ENCODE measurements around the gene HIPK2. TPM values are rescaled to one million over a fixed set of nuclear protein-coding genes. Genes with fewer than 3 reads are reported as not detected.

The HIPK2 gene
- total and polyA plus RNA-seq, 2 experiments from 2014 or later = 7.3 to 16.9 TPM

- TF ChIP-seq ZNF462 (CRISPR knock-in tag; IDR thresholded peaks at IDR 0.05) = no peak
These were observed 104.6 kb downstream of the HIPK2 start (continued) for GRCh38 chr7:139673230-139673629.

GRCh38 chr7:139671967-139672366 is 105.8 kb downstream of the HIPK2 start:
- no peak overlapping the region for H3K27ac ChIP-seq (ENCODE audit: low read depth)
- no peaks in the 10 kb centered on the region for H3K36me3 Mint-ChIP-seq (ENCODE audit: low read depth)
- H3K9me3 Mint-ChIP-seq = no peaks in the 10 kb centered on the region
- H2AFZ ChIP-seq = no peak overlapping the region
- H3K4me3 ChIP-seq = no peak overlapping the region
- no peaks in the 10 kb centered on the region for H3K36me3 ChIP-seq (ENCODE audit: insufficient read depth)
- H3K27me3 ChIP-seq (ENCODE audit: insufficient read depth) = no peaks in the 10 kb centered on the region
- H4K20me1 ChIP-seq (replicated peaks; ENCODE audit: insufficient read depth) = no peaks in the 10 kb centered on the region; the same call in 1 of the 2 replicates
- no peaks in the 10 kb centered on the region for H3K4me1 ChIP-seq (ENCODE audit: insufficient read depth)
- H3K4me2 ChIP-seq = no peak overlapping the region
- no peaks in the 10 kb centered on the region for H3K9me2 ChIP-seq (ENCODE audit: insufficient read depth)
- no peaks in the 10 kb centered on the region for H3F3A ChIP-seq (replicated peaks; ENCODE audit: low read depth)
- no peak overlapping the region for H3K27ac Mint-ChIP-seq
- peaks cover 1% of the 10 kb centered on the region for H3K27me3 Mint-ChIP-seq (ENCODE audit: insufficient read depth, low read depth, poor library complexity)
- no peak overlapping the region for H3K4me3 Mint-ChIP-seq
- H3K4me1 Mint-ChIP-seq = peaks cover 28% of the 10 kb centered on the region
- DNase-seq (ENCODE audit: low spot score) (no peak), ATAC-seq (no peak)
- no peaks in the 10 kb centered on the region for H3K79me2 ChIP-seq (replicated peaks; ENCODE audit: insufficient read depth)
- TF ChIP-seq JUNB (IDR thresholded peaks at IDR 0.05; ENCODE audit: unreplicated experiment) (no peak), EZH2 (IDR thresholded peaks at IDR 0.05; ENCODE audit: low read depth, unreplicated experiment) (no peak), ZNF331 (CRISPR knock-in tag; IDR thresholded peaks at IDR 0.05; ENCODE audit: low read depth) (no peak), ETS1 (IDR thresholded peaks at IDR 0.05) (no peak), NANOG (IDR thresholded peaks at IDR 0.05; ENCODE audit: borderline replicate concordance) (no peak), POLR2AphosphoS5 (IDR thresholded peaks at IDR 0.05; ENCODE audit: low read depth) (no peak), ZNF114 (CRISPR knock-in tag; IDR thresholded peaks at IDR 0.05) (no peak), STAT1 (IDR thresholded peaks at IDR 0.05; ENCODE audit: unreplicated experiment) (no peak), EZH2phosphoT487 (IDR thresholded peaks at IDR 0.05; ENCODE audit: unreplicated experiment) (no peak), REST (IDR thresholded peaks at IDR 0.05; ENCODE audit: unreplicated experiment) (no peak)

All from GM23338 (cell line).